Fibroblast of skin of right quadriceps (primary cell): Measurements from ENCODE around the gene BCL2L12.

Experiments
- DNase-seq: peaks from one replicate; pipeline ENCODE4 v3.0.0-alpha.2; 2013

Gene BCL2L12

DNA sequence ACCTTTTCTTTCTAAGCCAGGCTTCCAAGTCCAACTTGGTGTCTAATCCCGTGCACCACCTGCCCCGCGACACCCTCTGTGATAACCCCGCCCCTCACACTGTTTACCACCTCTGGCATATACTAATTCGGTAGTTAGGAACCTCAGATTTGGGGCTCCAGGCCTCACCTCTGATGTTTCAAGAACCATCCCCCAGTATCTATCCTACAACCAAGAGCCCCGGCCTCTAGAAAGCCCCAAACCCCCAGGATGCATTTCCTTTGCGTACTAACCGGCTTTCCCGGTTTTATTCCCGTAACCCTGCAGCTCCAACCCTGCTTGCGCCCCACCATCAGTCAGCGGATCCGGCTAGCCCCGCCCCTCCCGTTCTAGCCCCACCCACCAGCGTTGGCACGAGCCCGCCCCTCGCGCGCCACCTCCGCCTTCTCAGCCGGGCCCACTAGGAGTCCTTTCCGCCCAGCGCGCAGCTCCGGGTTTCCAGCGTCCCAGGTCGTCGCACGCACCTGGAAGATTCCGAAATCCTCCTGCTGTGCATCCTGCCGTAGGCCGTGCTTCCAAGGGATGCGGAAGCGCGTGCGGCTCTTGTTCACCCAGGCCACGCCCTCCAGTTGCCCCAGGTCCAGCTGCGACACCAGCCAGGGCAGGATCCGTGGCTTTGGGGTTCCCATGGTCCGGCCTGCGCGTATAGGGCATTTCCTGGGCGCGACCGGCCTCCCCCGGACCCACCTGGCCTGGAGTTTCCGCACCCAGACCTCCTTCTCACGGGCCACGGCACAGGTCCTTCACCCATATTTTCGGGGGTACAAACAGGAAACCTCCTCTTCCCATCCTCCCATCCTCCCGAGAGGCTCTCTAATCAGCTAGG is 1.3 kb upstream of the BCL2L12 start:
- peak; percentile 68 for DNase-seq

DNA sequence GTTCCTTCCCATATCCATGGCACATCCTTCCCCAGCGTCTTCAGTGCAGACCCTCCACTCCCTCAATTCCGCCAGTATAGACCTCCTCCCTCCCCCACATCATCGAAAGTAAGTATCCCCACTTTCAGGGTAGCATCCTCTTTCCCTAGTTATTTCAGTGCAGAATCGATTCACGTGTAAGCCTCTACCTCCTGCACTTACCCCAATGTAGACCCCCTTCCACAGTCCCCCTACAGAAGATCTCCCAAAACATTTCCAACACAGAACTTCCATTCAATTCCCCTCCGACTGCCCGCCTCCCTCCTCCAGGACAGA is 740 bp upstream of the BCL2L12 start:
- no peak for DNase-seq

DNA sequence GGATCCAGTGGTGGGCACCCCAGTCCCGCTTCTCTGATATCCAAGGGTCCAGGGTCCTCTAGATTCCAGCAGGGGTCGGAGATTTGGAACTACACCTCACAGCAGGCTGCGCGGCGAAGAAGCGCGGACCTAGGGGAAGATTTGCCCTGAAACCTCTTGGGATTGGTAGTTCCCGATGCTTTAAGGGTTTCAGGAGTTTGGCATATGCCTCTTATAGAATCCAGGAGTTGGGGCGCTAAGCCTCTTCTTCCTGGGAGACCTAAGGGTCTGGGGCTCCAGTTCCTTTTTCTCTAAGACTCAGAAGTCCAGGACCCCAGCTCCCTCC is 349 bp downstream of the BCL2L12 start:
- DNase-seq: no peak

DNA sequence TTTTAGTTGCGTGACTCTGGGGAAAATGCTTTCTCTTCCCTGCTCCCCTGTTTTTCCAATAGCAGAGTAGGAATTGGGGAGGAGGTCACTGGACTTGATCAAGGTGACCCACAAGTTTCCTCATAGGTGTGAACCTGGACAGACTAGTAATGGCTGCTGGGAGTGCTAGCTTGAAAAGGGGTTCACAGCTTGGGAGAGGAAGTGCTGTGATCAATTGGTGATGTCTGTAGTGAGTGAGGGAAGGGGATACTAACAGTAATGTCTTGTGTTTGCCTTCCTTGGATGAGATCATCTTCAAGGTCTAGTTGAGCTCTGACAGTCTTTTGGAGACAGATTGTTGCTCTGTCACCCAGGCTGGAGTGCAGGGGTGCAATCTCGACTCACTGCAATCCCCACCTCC is 1.7 kb downstream of the BCL2L12 start:
- no peak for DNase-seq

DNA sequence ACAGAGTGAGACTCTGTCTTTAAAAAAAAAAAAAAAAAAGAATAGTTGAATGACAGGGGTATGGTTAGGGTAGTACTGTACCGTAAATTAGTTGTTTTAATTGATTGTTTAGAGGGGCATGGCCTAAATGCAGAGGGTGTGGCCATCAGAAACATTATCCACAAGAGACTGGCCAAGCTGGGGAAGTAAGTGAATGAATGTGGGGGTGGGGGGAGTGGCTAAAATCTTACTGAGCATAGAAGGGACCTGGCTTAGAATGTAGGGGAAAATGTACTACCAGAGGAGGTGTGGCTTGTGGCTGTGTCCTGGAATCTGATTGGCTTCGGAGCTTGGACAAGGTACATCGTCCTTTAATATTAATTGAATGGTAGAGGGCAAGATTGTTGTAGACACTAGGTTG is 3.8 kb downstream of the BCL2L12 start:
- DNase-seq: no peak

DNA sequence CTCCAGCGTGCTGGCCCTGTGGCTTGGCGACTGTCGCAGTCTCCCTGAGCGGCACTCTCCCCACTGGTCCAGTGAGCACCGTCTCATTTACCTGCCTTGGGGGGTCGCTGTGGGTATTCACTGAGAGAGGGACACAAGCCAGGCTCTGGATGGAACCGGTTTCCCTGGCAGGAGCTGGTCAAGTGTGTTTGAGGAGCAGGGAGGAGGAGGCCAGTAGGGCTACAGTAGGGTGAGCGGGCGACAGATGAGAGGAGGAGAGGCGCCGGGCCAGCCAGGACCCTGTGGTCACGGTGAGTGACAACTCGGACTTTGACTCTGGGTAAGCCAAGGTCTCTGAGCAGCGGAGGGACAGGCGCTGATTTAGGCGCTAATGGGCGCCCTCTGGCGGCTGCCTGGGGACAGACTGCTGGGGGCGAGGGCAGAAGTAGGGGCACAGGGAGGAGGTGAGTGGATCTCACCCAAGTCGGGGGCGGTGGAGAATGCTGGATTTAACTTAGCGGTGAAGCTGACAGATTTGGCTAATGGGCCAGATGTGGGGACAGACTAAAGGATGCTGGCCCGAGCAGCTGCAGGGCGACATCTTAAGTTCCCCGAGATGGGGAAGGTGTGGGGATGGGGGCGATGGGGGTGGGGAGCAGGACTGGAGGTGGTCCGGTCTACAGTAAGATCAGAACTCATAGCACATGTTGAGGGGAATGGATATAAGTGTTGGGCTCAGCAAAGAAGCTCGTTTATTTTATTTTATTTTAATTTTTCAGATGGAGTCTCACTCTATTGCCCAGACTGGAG is 6.6 kb downstream of the BCL2L12 start:
- peak; percentile 47 for DNase-seq

DNA sequence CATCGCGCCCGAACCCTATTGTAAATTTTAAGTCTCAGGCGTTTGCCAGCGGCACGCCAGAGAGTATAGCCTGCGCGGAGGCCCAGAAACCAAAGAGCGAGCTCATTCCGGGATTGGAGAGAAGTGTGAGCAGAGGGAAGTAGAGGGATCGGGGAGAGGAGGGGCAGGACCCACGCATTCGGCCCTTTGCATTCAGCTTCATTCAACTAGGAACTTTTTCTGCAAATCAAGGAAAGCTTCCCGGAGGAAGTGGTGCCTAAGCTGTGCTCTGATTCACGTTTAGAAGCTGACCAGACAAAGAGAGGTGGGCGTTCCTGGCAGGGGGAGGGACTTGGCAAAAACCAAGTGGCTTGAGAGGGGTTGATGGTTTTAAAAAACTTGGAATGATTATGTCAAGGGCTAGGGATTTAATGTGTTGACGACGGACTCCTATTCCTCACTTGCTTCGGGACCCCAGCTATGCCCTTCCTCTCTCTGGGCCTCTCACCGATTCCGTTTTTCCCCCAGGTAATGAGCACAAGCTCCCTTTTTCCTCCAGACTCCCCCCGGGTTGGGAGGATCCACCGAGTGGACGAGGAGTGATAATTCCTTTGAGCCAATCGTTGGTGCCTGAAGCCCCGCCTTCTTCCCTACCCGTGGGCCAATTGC is 10.5 kb downstream of the BCL2L12 start:
- DNase-seq: no peak

DNA sequence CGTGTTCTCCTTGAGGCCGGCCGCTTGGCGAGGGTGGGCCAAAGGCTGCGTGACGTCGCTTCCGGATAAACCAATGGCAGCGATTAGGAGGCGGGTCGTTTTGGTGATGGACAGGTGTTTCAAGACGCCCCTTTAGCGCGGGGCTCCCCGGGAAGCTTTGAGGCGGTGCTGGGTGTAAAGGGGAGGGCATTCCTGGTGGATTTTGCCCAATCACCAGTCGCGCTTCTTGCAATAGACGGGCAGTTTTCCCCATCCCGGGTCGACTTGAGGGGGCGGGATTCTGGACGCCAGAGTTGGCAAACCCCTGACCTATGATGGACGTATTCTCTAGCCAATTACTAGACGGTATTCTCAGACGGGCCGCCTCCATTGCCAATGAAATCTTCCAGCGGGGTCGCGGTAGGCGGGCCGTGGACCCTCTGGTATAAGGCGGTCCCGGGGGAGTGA is 11.1 kb downstream of the BCL2L12 start:
- peak; percentile 100 for DNase-seq

DNA sequence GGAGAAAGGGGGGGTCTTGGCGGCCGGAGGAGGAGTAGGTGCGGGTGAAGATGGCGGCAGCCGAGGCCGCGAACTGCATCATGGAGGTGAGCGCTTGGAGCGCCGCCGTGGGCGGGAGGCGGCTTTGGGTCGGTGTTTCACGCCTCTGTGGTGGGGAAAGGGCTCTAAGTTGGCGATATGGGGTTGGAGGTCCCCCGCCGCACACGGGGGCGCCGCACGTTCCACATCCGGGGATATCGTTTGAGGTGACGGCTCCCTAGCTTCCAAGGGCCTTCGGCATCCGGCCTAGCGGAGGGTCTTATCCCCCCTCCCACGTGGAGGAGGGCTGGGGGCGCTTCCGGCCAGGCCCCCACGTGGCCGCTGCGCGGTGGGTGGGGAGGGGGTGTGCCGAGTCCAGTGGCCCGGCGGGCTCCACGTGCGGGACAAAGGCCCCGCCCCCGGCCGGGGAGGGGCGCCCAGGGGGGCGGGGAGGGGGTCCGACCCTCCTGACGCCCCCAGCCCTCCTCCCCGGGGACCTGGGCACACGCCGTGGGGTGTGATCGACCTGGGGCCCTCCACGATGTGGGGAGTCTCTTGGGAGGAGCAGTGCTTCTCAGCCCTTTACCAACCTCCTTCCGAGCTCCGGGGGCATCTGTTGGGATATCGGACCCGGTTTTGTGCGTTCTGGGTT is 11.6 kb downstream of the BCL2L12 start, which contains the start of gene PRMT1:
Gene PRMT1 (plus strand): TSS at position 41 of the 670 bp plus-strand sequence. CDS start 10 bp downstream, at position 51.
- DNase-seq: peak; percentile 37

DNA sequence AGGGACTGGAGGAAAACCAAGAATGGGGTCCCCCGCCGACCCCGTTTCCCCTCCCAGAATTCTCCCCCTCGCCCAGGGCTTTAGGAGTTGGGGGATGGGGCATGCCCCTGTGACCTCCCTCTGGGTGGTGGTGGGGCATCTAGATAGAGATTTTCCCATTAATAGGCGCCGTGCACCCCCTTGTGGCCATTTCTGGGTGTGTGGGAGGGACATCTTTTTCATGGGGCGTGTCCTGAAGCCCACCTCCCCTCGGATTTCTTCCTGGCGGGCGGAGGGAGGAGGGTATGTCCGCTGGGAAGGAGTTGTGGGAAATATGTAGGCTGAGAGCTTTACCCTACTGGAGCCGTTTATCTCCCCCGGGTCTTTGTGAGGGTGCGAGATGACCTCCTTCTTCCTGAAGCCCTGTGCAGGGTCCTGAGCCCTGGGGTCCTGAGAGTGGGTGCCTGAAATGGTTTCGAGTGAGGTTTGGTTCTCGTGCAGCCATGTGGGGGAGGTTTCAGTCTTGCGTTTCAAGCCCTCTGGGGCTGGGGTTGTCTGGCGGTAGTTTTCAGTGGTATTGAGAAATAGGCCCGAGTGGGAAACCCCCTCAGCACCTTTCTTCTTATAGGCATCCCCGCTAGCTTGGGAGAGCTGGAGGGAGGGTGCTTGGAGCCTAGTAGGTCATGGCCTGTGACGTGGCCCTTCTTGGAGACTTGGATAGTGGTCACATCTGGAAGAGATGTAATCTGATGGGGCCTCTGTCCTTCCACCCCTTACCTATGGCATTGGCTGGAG is 12.4 kb downstream of the BCL2L12 start:
- peak; percentile 72 for DNase-seq

DNA sequence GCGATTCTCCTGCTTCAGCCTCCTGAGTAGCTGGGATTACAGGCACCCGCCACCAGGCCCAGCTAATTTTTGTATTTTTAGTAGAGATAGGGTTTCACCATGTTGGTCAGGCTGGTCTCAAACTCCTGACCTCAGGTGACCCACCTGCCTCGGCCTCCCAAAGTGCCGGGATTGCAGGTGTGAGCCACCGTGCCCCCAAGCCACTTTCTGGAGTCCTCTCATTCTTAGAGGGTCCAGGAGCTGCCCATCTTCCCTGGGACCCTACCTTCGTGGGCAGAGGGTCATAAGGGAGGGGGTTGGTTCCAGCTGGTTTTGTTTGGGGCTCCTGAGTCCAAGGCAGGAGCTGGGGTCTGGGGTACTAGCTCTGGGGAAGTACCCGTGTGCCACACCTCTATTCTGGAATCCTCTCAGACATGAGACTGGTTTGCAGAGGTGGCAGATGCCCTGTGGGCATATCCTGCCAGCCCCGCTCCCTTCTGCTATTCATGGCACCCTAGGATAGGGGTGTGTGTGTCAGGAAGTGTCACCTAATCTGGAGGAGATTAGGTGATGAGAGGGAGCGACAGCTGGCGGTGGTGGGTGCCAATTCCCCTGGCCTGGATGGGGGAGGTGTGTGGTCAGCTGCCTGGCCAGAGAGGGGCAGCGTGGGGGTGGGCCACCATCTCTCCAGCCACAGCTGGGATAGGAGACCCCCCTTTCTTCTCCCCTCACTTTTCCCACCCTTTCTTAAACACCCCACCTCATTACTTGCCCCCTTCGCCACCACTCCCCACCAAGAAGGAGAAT is 13.4 kb downstream of the BCL2L12 start:
- DNase-seq: no peak

DNA sequence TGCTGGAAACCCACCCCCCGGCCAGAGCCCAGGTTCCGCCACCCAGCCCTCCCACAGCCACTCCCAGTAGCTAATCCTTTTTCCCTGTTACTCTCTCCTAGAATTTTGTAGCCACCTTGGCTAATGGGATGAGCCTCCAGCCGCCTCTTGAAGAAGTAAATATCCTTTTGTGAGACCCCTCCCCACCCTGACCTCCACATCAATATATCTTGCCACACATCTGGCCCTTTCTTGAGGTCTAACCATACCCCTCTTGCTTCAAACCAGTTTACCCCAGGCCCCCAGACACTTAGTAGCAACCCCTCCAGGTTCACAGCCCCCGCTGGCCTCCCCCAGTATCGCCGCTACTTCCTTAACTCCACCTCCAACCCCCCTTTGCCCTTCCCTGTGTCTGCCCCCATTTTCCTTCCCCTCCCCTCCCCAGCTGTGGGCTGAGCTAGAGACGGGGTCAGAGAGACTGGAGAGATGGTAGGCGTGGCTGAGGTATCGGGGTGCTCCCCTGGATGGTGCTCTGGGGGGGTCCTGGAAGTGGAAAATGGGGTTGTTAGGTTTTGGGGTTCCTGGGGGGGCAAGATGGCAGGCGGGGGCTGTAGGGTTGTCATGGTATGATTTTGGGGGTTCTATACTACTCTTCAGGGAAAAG is 14.2 kb downstream of the BCL2L12 start:
- no peak for DNase-seq

DNA sequence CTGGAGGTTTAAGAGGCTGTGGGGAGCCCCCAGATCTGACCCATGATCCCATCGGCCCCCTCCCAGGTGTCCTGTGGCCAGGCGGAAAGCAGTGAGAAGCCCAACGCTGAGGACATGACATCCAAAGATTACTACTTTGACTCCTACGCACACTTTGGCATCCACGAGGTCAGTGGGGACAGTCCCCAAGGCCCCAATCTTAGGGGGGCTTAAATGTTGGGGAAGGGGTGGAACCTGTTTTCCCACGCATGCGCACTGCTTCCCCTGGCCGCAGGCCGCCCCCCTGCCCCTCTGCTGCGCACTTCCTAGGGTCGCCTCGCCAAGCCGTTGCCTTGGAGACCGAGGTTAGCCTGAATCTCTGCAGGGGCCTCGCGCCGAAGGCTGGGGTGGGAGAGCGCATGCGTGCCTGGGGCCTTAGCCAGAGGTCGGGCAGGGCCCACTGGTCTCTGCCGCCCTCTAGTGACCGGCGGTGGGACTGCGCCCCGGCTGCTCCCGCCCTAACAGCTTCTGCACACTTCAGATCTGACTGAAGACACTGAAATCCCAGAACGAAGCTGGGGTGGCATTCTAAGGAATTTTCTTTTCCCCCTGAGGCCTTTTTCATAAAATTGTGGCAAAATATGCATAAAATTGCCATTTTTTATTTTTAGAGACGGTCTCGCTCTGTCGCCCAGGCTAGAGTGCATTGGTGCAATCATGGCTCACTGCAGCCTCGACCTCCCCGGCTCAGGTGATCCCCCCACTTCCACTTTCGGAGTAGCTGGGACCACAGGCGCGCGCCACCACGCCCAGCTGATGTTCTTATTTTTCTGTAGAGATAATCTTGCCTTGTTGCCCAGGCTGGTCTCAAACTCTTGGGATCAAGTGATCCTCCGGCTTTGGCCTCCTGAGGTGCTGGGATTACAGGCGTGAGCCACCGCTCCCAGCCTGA is 15.0 kb downstream of the BCL2L12 start:
- DNase-seq: peak; percentile 78

DNA sequence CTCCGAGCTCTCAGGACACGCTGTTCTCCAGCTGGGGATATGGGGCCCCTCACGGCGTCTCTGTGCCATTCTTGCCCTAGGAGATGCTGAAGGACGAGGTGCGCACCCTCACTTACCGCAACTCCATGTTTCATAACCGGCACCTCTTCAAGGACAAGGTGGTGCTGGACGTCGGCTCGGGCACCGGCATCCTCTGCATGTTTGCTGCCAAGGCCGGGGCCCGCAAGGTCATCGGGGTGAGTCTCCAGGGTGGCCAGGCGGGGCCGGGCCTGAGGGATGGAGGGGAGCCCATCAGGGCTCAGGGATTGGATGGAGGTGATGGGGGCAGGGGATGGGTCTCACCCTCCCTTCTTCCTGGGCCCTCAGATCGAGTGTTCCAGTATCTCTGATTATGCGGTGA is 16.1 kb downstream of the BCL2L12 start:
- no peak for DNase-seq

DNA sequence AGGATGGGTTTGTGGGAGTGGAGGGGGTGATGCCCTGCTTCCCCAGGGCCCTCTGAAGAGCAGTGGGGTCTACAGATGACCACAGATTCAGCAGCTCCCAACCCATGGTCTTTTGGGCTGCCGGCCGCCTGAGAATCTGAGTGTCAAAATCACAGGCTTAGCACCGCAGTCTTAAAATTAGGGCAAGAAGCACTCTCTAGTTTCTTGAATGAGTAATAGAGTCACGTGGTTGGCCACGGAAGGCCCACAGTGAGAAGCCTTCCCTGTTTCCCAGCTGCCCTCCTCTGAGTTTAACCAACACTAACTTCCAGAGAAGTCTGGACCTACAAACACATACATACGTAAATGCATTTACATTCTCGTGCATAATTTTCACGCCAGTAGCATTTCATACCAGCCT is 16.5 kb downstream of the BCL2L12 start:
- DNase-seq: no peak

DNA sequence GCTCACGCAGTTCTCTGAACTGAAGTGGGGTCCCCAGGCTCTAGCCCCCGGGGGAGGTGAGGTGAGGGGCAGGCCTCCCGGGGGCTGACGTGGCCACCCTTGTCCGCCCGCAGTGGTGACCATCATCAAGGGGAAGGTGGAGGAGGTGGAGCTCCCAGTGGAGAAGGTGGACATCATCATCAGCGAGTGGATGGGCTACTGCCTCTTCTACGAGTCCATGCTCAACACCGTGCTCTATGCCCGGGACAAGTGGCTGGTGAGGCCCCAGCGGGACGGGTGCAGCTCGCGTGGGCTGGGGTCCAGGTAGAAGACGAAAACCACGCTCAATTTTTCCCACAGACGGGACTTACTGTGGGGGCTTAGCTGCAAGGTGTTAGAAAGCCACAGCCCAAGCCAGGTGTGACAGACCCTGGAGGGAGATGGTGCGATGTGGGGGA is 18.1 kb downstream of the BCL2L12 start:
- DNase-seq: no peak

DNA sequence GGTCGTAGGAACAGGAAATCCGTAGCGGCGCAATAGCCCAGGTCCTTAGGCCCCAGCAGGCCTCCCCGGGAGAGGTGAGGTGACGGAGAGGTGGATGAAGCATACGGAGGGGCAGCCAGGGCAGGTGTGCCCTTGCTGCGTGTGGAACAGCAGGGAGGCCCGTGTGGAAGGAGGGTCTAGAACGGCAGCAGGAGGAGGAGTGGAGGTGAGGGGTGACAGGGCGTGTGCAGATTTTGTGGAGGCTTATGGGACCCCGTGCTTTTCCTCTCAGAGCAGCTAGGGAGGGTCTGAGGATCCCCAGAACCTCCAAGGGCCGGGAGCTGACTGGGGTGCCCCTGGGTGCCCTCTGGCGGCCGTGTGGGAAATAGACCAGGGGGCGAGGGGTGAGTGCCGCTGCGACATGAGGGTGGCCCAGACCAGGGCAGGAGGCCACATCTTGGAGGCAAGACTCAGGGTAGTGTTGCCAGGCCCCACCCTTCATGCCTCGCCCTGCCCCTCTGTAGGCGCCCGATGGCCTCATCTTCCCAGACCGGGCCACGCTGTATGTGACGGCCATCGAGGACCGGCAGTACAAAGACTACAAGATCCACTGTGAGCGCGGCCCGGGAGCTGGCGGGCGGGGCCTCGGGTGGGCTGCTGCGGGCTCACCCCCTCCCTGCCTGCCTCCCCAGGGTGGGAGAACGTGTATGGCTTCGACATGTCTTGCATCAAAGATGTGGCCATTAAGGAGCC is 18.7 kb downstream of the BCL2L12 start:
- no peak for DNase-seq

DNA sequence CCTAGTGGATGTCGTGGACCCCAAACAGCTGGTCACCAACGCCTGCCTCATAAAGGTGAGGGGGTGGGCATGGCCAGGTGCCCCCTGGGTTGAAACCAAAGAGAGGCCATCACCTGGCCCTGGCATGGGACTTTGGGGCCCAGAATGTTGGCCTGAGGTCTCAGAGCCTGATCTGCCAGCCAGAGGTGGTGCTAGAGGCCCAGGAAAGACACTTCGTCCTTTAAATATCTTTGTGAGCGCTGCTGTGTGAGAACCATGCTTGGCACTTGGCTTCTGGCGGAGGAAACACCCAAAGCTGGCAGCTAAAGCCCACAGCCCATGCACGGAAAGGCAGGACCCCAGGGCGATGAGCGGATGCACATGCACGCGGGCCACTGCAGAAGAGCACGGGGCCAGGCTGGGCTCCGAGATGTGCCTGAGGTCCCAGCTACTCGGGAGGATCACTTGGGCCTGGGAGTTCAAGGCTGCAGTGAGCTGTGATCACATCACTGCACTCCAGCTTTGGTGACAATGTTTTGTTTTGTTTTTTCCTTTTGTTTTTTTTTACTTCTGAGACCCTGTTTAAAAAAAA is 19.3 kb downstream of the BCL2L12 start:
- DNase-seq: no peak

DNA sequence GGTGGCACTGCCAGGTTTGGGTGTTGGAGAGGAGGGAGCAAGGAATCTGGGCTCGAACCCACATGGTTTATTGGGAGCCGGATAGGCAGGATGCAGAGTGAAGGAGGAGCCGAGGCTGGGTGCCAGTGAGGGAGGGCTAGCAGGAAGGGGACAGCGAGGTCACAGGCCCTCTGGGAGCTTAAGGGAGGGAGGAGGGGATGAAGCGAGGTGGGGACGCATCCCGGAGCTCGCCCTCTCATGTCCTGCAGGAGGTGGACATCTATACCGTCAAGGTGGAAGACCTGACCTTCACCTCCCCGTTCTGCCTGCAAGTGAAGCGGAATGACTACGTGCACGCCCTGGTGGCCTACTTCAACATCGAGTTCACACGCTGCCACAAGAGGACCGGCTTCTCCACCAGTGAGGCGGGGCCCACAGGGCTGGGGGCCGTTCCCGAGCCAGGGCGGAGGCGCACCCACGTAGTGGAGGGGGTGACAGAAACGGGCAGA is 20.2 kb downstream of the BCL2L12 start:
- no peak for DNase-seq
